Measurements from ENCODE around the gene ACTN1. TPM values are rescaled to one million over a fixed set of nuclear protein-coding genes. Genes with fewer than 3 reads are reported as not detected.
A peak's percentile ranks its signal among the peaks of the same experiment; 100 is the strongest.

Gene ACTN1
- polyA plus RNA-seq, 1 experiment = 641 TPM

DNA sequence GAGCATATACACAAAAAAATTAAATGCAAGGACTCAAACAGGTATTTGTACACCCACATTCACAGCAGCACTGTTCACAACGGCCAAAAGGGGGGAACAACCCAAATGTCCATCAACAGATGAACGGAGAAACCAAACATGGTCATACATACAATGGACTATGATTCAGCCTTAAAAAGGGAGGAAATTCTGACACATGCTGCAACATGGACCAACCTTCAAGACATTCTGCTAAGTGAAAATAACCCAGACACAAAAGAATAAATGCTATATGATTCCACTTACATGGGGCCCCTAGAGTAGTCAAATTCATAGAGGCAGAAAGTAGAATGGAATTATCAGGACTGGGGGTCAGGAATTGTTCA lies 29.5 kb downstream of the ACTN1 start:
- TF ChIP-seq CTCF (IDR thresholded peaks at IDR 0.05; ENCODE audit: low read depth, low read length) = no peak
- Histone ChIP-seq H3K9me3 (ENCODE audit: control insufficient read depth, insufficient read depth, low read length) (no peaks in the 10 kb centered on the region), H3K4me3 (ENCODE audit: low read depth, low read length) (no peak overlapping the region), H3K27me3 (ENCODE audit: control insufficient read depth, insufficient read depth, low read length) (no peaks in the 10 kb centered on the region), H3K27ac (ENCODE audit: low read depth, low read length) (no peak overlapping the region)
- ChIA-PET POLR2A (interaction anchor here (1.0 kb wide), 2 partner anchors 10 to 100 kb away, joined by 3 to 4 read pairs; no protein-coding TSS in a partner anchor), CTCF (interaction anchor here (0.7 to 2.7 kb wide), 4 partner anchors 39 to 184 kb away, joined by 3 to 16 read pairs (median 4); no protein-coding TSS in a partner anchor)
- no peak for DNase-seq (ENCODE audit: low read depth, low spot score)

DNA sequence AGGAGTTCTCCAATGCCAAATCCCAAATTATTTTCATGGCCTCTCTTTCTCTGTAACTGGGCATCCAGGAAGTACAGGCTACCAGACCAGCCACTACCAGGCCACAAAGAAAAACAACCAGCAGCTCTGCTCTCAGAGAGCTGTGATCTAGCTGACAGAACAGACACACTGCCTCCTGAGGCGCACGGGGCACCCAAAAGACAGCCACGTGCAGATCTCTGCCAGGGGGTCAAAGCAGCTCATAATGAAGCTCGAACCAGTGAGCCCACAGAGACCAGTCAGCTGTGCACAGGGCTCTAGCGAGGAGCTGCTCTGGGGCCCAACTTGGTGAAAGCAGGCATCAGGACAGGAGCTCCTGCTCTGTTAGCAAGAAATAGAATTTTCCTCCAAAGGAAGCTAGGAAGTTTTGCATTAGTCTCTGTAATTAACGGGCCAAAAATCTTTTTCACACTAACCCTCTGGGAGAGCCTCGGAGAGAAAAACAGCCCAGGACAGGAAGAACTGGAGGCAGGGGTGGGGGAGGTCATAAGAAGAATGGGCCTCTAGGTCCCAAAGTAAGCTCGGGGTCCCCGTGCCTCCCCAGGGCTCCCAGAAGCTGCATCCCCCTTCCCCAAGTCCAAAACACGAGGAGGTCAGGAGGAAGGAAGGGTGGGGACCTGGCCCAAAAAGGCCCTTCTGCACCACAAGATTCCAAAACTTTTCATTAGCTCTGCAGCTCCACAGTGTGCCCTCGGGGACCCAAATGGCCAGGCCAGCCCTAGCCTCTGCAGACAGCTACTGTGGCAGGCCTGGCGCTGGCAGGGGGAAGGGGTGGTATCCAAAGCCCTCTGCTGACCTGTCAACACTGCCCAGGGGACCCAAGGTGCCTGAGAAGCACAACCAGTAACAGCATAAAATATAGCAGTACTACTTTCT lies 30.2 kb downstream of the ACTN1 start:
- H3K9me3 ChIP-seq (ENCODE audit: control insufficient read depth, insufficient read depth, low read length) = no peaks in the 10 kb centered on the region
- CTCF ChIA-PET = interaction anchor here (0.6 to 2.7 kb wide), 4 partner anchors 38 to 159 kb away, joined by 3 to 16 read pairs (median 4); no protein-coding TSS in a partner anchor
- POLR2A ChIA-PET = interaction anchor here (0.9 to 1.0 kb wide), 2 partner anchors 9 to 28 kb away, joined by 3 to 4 read pairs; no protein-coding TSS in a partner anchor
- TF ChIP-seq CTCF (IDR thresholded peaks at IDR 0.05; ENCODE audit: low read depth, low read length) = no peak
- peak overlapping the region; percentile 52 for H3K27ac ChIP-seq (ENCODE audit: low read depth, low read length)
- no peak overlapping the region; the same call in 1 of the 2 replicates for H3K4me3 ChIP-seq (ENCODE audit: low read depth, low read length)
- no peak for DNase-seq (ENCODE audit: low read depth, low spot score)
- H3K27me3 ChIP-seq (ENCODE audit: control insufficient read depth, insufficient read depth, low read length) = no peaks in the 10 kb centered on the region

DNA sequence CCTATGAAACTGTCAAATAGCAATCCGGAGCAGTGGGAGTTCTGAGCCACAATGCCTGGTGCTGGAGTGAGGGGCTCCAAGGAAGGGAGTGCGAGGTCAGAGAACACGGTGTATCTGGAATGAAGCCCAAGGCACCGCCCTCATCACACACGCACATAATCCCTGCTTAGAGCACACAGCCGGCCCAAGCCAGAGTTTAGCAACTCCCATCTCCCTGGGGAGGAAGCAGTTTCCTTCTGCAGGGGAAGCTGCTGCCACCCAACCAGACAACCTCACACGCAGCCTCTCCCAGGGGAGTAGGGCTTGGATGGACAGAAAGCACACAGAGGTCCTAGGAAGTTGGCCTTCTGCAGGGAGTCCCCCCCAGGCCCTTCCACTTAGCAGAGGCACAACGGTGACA lies 31.3 kb downstream of the ACTN1 start:
- CTCF ChIA-PET = interaction anchor here (1.3 to 2.7 kb wide), 2 partner anchors 37 to 154 kb away, joined by 3 to 16 read pairs; no protein-coding TSS in a partner anchor
- no peak overlapping the region for H3K4me3 ChIP-seq (ENCODE audit: low read depth, low read length)
- no peak for TF ChIP-seq CTCF (IDR thresholded peaks at IDR 0.05; ENCODE audit: low read depth, low read length)

GRCh38 chr14:68946489-68946822 lies 32.6 kb downstream of the ACTN1 start:
- Histone ChIP-seq H3K9me3 (ENCODE audit: control insufficient read depth, insufficient read depth, low read length) (no peaks in the 10 kb centered on the region), H3K4me3 (ENCODE audit: low read depth, low read length) (no peak overlapping the region), H3K27ac (ENCODE audit: low read depth, low read length) (peak overlapping the region; percentile 39), H3K27me3 (ENCODE audit: control insufficient read depth, insufficient read depth, low read length) (no peaks in the 10 kb centered on the region)
- CTCF ChIA-PET = no interaction called here
- no peak for DNase-seq (ENCODE audit: low read depth, low spot score)
- POLR2A ChIA-PET = no interaction called here
- no peak for TF ChIP-seq CTCF (IDR thresholded peaks at IDR 0.05; ENCODE audit: low read depth, low read length)

More for the DNA sequence above, 31.3 kb downstream of the ACTN1 start:
- Histone ChIP-seq H3K27ac (ENCODE audit: low read depth, low read length) (peak overlapping the region; percentile 21), H3K27me3 (ENCODE audit: control insufficient read depth, insufficient read depth, low read length) (no peaks in the 10 kb centered on the region), H3K9me3 (ENCODE audit: control insufficient read depth, insufficient read depth, low read length) (no peaks in the 10 kb centered on the region)
- POLR2A ChIA-PET = interaction anchor here (0.9 kb wide), 1 partner anchor 16 kb away, joined by 5 read pairs; no protein-coding TSS in a partner anchor
- no peak for DNase-seq (ENCODE audit: low read depth, low spot score)

Measured in AG04450 (cell line).